ENCODE data around the gene CLDN15. TPM values are rescaled to one million over a fixed set of nuclear protein-coding genes. Genes with fewer than 3 reads are reported as not detected.
A peak's percentile ranks its signal among the peaks of the same experiment; 100 is the strongest.

CLDN15 gene
- total RNA-seq, 1 experiment from 2014 or later = 9.7 TPM

- H3K4me1 ChIP-seq (ENCODE audit: insufficient read depth, low read length) = no peaks in the 10 kb centered on the region
- H2AFZ ChIP-seq (ENCODE audit: low read length) = no peak overlapping the region
- no peak overlapping the region for H3K4ac ChIP-seq (ENCODE audit: low read depth, low read length)
- no peak overlapping the region; the same call in 1 of the 2 replicates for H3K14ac ChIP-seq (ENCODE audit: insufficient read depth, low read length)
- no peak overlapping the region for H3K9ac ChIP-seq (ENCODE audit: extremely low read depth, insufficient read length, low read length)
- no peak overlapping the region for H4K5ac ChIP-seq (ENCODE audit: insufficient read length, low read depth, low read length)
- no peak overlapping the region for H3K18ac ChIP-seq (ENCODE audit: insufficient read length, low read depth, low read length)
- no peak overlapping the region for H2BK20ac ChIP-seq (ENCODE audit: low read depth, low read length, poor library complexity, severe bottlenecking)
- Mint-ChIP-seq H3K36me3 (ENCODE audit: insufficient read depth in 1 of 3, low read depth in 3 of 3) (peaks cover 3 to 23% (median 4%) of the 10 kb centered on the region in 3 experiments; a peak in 5 of 7 replicates), H3K27me3 (ENCODE audit: low read depth) (no peaks in the 10 kb centered on the region), H3K4me3 (no peak overlapping the region), H3K4me1 (peaks cover 8 to 21% of the 10 kb centered on the region in 2 experiments), H3K27ac (peak overlapping the region in 1 of 3 experiments; percentile 78; a peak in 2 of 7 replicates), H3K9me3 (no peaks in the 10 kb centered on the region)
- no peaks in the 10 kb centered on the region for H3K9me3 ChIP-seq (ENCODE audit: control insufficient read depth, low read depth, low read length)
- H3T11ph ChIP-seq (ENCODE audit: low read length) = no peak overlapping the region
- DNase-seq = no peak
- no peak overlapping the region for H2BK15ac ChIP-seq (ENCODE audit: low read depth, low read length)
- no peaks in the 10 kb centered on the region for H3K23me2 ChIP-seq (ENCODE audit: insufficient read length, low read depth, low read length, poor library complexity, severe bottlenecking)
- no peaks in the 10 kb centered on the region for H3K79me1 ChIP-seq (ENCODE audit: insufficient read depth, low read depth, low read length, poor library complexity, severe bottlenecking)
- H2AK5ac ChIP-seq (ENCODE audit: insufficient read length, low read length) = no peak overlapping the region
- H2BK5ac ChIP-seq (ENCODE audit: insufficient read length, low read length) = no peak overlapping the region
- H3K23ac ChIP-seq (ENCODE audit: insufficient read length, low read depth, low read length) = no peak overlapping the region
- TF ChIP-seq CTCF (conservative IDR thresholded peaks at IDR 0.05) = no peak
- H3K56ac ChIP-seq (ENCODE audit: insufficient read length, low read depth, low read length) = no peak overlapping the region
- H3K27me3 ChIP-seq (ENCODE audit: insufficient read depth, low read length) = no peaks in the 10 kb centered on the region
- no peak overlapping the region for H2BK120ac ChIP-seq (ENCODE audit: low read depth, low read length, poor library complexity, severe bottlenecking)
- no peak overlapping the region for H3K4me2 ChIP-seq (ENCODE audit: insufficient read depth, insufficient read length, low read length)
- no peak overlapping the region for H4K8ac ChIP-seq (replicated peaks; ENCODE audit: insufficient read length, low read depth, low read length)
- WGBS (ENCODE audit: extremely low coverage, insufficient read length, low lambda C conversion rate) = no CpG with 5 or more reads among the region's 28 CpGs
- H4K20me1 ChIP-seq (ENCODE audit: control insufficient read depth, insufficient read depth, insufficient read length) = no peaks in the 10 kb centered on the region
- H3K79me2 ChIP-seq (ENCODE audit: insufficient read depth, low read length) = no peaks in the 10 kb centered on the region
- no peak overlapping the region for H2BK12ac ChIP-seq (ENCODE audit: insufficient read length, low read depth, low read length)
- H4K91ac ChIP-seq (ENCODE audit: insufficient read length, low read depth, low read length) = no peak overlapping the region
- no peak overlapping the region for H3K27ac ChIP-seq (ENCODE audit: insufficient read length, low read depth, low read length)
Measured at GRCh38 chr7:101238226-101239182, 902 bp upstream of the CLDN15 start.

All from H9 (cell line).